Astrocyte (in vitro differentiated cells and primary cell): ENCODE data around the gene ARPC2.

ENCODE experiments used
- EZH2 ChIP-seq: IDR thresholded peaks from 2 replicates; pipeline ENCODE4 v1.6.1; 2012; ENCODE audit warnings: mild to moderate bottlenecking, low read length, inconsistent platforms; ENCODE audit not compliant: insufficient read depth
- TF ChIP-seq, protein P1 (sequence below): IDR thresholded peaks from 2 replicates; pipeline ENCODE4 v1.5.1; 2011; ENCODE audit warnings: low read depth, mild to moderate bottlenecking, inconsistent platforms, low read length, moderate library complexity; ENCODE audit not compliant: insufficient read depth

DNA sequence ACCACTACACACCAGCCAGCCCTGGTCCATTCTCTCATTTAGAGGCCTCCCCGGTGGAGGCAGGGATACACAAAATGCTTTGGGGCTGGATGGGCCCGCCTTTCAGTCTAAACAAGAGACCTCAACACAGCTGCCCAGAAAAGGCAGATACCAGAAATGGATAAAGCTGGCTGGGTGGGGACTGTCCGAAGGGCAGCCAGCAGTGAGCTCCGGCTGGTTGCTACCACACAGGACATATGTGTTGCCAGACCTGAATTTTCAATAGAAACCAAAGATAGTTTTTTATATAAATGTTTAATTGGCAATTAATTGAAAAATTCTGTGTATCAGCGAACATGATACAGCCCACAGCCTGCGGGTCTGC, 45.2 kb downstream of the ARPC2 start:
- TF ChIP-seq, protein P1, sequence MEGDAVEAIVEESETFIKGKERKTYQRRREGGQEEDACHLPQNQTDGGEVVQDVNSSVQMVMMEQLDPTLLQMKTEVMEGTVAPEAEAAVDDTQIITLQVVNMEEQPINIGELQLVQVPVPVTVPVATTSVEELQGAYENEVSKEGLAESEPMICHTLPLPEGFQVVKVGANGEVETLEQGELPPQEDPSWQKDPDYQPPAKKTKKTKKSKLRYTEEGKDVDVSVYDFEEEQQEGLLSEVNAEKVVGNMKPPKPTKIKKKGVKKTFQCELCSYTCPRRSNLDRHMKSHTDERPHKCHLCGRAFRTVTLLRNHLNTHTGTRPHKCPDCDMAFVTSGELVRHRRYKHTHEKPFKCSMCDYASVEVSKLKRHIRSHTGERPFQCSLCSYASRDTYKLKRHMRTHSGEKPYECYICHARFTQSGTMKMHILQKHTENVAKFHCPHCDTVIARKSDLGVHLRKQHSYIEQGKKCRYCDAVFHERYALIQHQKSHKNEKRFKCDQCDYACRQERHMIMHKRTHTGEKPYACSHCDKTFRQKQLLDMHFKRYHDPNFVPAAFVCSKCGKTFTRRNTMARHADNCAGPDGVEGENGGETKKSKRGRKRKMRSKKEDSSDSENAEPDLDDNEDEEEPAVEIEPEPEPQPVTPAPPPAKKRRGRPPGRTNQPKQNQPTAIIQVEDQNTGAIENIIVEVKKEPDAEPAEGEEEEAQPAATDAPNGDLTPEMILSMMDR: no peak
- no peak for TF ChIP-seq EZH2
